ENCODE measurements around the gene TMEM132D.

- TF ChIP-seq ZNF274 (IDR thresholded peaks at IDR 0.05; ENCODE audit: low read length) = no peak
- TF ChIP-seq ZNF274 (tag by site-specific recombination; IDR thresholded peaks at IDR 0.05; ENCODE audit: borderline replicate concordance) = no peak
- TF ChIP-seq CTCF (tag by site-specific recombination; IDR thresholded peaks at IDR 0.05) = no peak
- TF ChIP-seq ZNF707 (tag by site-specific recombination; IDR thresholded peaks at IDR 0.05) = no peak
- no peak for TF ChIP-seq ATF2 (tag by site-specific recombination; IDR thresholded peaks at IDR 0.05; ENCODE audit: low read depth)
- TF ChIP-seq ZFP37 (tag by site-specific recombination; IDR thresholded peaks at IDR 0.05) = no peak
- TF ChIP-seq YY2 (tag by site-specific recombination; IDR thresholded peaks at IDR 0.05) = no peak
- no peak for TF ChIP-seq ZNF239 (tag by site-specific recombination; IDR thresholded peaks at IDR 0.05)
- no peak for TF ChIP-seq PATZ1 (tag by site-specific recombination; IDR thresholded peaks at IDR 0.05)
- no peak for TF ChIP-seq ZNF830 (tag by site-specific recombination; IDR thresholded peaks at IDR 0.05; ENCODE audit: low read depth)
- no peak for TF ChIP-seq ZNF121 (tag by site-specific recombination; IDR thresholded peaks at IDR 0.05)
- no peak for TF ChIP-seq ZNF629 (tag by site-specific recombination; IDR thresholded peaks at IDR 0.05)
- TF ChIP-seq HOXD13 (CRISPR knock-in tag; IDR thresholded peaks at IDR 0.05; ENCODE audit: borderline replicate concordance) = no peak
- no peak for TF ChIP-seq GFI1B (tag by site-specific recombination; IDR thresholded peaks at IDR 0.05)
These were observed 827.1 kb downstream of the TMEM132D start for GRCh38 chr12:129076441-129077320.

Data from HEK293 (cell line).